HG03139 (cell line): ENCODE measurements around the gene NPLOC4.
"Not testable (repeated sequence)": the region's sequence is repeated elsewhere in the genome, so short reads cannot be mapped to it uniquely, and the experiment has no call there.

Experiments used
- ATAC-seq: cut with Tn5 transposase; IDR thresholded peaks from one replicate; pipeline ENCODE4 v1.9.1; 2021; ENCODE audit not compliant: unreplicated experiment

The NPLOC4 gene

GRCh38 chr17:81589612-81590011 is 47.3 kb downstream of the NPLOC4 start:
- no peak for ATAC-seq

GRCh38 chr17:81586096-81586495 is 50.8 kb downstream of the NPLOC4 start:
- ATAC-seq = no peak

GRCh38 chr17:81584771-81585170 is 52.1 kb downstream of the NPLOC4 start:
- not testable (repeated sequence) for ATAC-seq

GRCh38 chr17:81583589-81584342 is 53.1 kb downstream of the NPLOC4 start:
- no peak for ATAC-seq

GRCh38 chr17:81582749-81583148 is 54.2 kb downstream of the NPLOC4 start:
- ATAC-seq = no peak

- no peak for ATAC-seq
These were observed 54.6 kb downstream of the NPLOC4 start for GRCh38 chr17:81582341-81582740.

GRCh38 chr17:81581758-81582157 is 55.2 kb downstream of the NPLOC4 start:
- no peak for ATAC-seq

- ATAC-seq = no peak
These were observed 56.4 kb downstream of the NPLOC4 start for GRCh38 chr17:81580481-81580880.

- ATAC-seq = no peak
These were observed 57.0 kb downstream of the NPLOC4 start for GRCh38 chr17:81579821-81580321.

GRCh38 chr17:81579298-81579697 is 57.6 kb downstream of the NPLOC4 start:
- ATAC-seq = no peak

GRCh38 chr17:81578561-81579225 is 58.2 kb downstream of the NPLOC4 start:
- ATAC-seq = no peak

- no peak for ATAC-seq
These were observed 58.9 kb downstream of the NPLOC4 start for GRCh38 chr17:81578038-81578441.

- ATAC-seq = no peak
These were observed 59.5 kb downstream of the NPLOC4 start for GRCh38 chr17:81577278-81578000.

- ATAC-seq = no peak
These were observed 60.2 kb downstream of the NPLOC4 start for GRCh38 chr17:81576621-81577277.

GRCh38 chr17:81575836-81576235 is 61.1 kb downstream of the NPLOC4 start:
- no peak for ATAC-seq

GRCh38 chr17:81574643-81574956 is 62.3 kb downstream of the NPLOC4 start:
- no peak for ATAC-seq

GRCh38 chr17:81573794-81574642 is 62.9 kb downstream of the NPLOC4 start:
- no peak for ATAC-seq

- no peak for ATAC-seq
These were observed 64.2 kb downstream of the NPLOC4 start for GRCh38 chr17:81572563-81573168.

- no peak for ATAC-seq
These were observed 65.9 kb downstream of the NPLOC4 start for GRCh38 chr17:81570964-81571363.

GRCh38 chr17:81569986-81570514 is 66.9 kb downstream of the NPLOC4 start:
- ATAC-seq = no peak
